SK-N-SH (cell line): ENCODE results near the gene NDUFB3. TPM values are rescaled to one million over a fixed set of nuclear protein-coding genes. Genes with fewer than 3 reads are reported as not detected.

Experiments
- CTCF ChIA-PET: fragments of 300-600, 350-600 bp; formaldehyde crosslinking; extraction: SDS; loops from one replicate; lab custom pipeline; 2021; lab: Yijun Ruan, JAX
- POLR2A ChIA-PET: fragments of 350-600 bp; sonication (Branson Sonifier 250); formaldehyde crosslinking; extraction: SDS; loops from one replicate; lab custom pipeline; 2020; ENCODE audit warnings: antibody characterized with exemption, inconsistent platforms; lab: Yijun Ruan, JAX
- DNase-seq: peaks from one replicate; pipeline ENCODE4 v3.0.0; 2012
- H2AFZ ChIP-seq: fragments of 200-600 bp; sonication (generic); 2 replicates; pipeline ENCODE4 v1.8.1; 2016; ENCODE audit warnings: antibody characterized with exemption, mild to moderate bottlenecking, low read depth
- H3F3A ChIP-seq: fragments of 200-600 bp; sonication (generic); replicated peaks from 2 replicates; pipeline ENCODE3; 2016; ENCODE audit warnings: antibody characterized with exemption, mild to moderate bottlenecking; ENCODE audit not compliant: insufficient read depth
- H3K27ac ChIP-seq, 2 experiments: fragments of 200-500 bp in 1 of 2; fragments of 200-600 bp in 1 of 2; sonication (Bioruptor generic) in 1 of 2; sonication (generic), shearing (Covaris generic) in 1 of 2; 2 replicates each; pipeline versions ENCODE4 v1.5.1 to v1.6.1; 2014 to 2016; ENCODE audit warnings: low read depth in 2 of 2, inconsistent platforms in 1 of 2, low read length in 1 of 2, mild to moderate bottlenecking in 1 of 2, mixed read lengths in 1 of 2
- H3K27me3 ChIP-seq: fragments of 200-600 bp; sonication (generic), shearing (Covaris generic); 2 replicates; pipeline ENCODE4 v1.6.1; 2016; ENCODE audit warnings: mixed run types; ENCODE audit not compliant: insufficient read depth
- H3K36me3 ChIP-seq, 2 experiments: fragments of 200-500 bp in 1 of 2; fragments of 200-600 bp in 1 of 2; sonication (Bioruptor generic) in 1 of 2; sonication (generic) in 1 of 2; replicated peaks in 1 of 2; 2 replicates each; pipeline versions ENCODE3 to v1.5.1; 2014 to 2016; ENCODE audit warnings: low read length in 1 of 2, mild to moderate bottlenecking in 1 of 2; ENCODE audit not compliant: insufficient read depth in 2 of 2, control insufficient read depth in 1 of 2
- H3K4me1 ChIP-seq, 2 experiments: fragments of 200-500 bp in 1 of 2; fragments of 200-600 bp in 1 of 2; sonication (Bioruptor generic) in 1 of 2; sonication (generic), shearing (Covaris generic) in 1 of 2; 2 replicates each; pipeline versions ENCODE4 v1.5.1 to v1.6.1; 2014 to 2016; ENCODE audit warnings: low read depth in 1 of 2, low read length in 1 of 2, mixed run types in 1 of 2; ENCODE audit not compliant: insufficient read depth in 2 of 2, control insufficient read depth in 1 of 2
- H3K4me2 ChIP-seq: fragments of 200-600 bp; sonication (generic), shearing (Covaris generic); 2 replicates; pipeline ENCODE4 v1.6.1; 2017; ENCODE audit warnings: mixed run types
- H3K4me3 ChIP-seq, 2 experiments: fragments of 200-500 bp in 1 of 2; fragments of 200-600 bp in 1 of 2; sonication (Bioruptor generic) in 1 of 2; sonication (generic), shearing (Covaris generic) in 1 of 2; 2 replicates each; pipeline versions ENCODE4 v1.5.1 to v1.8.1; 2014 to 2016; ENCODE audit warnings: low read depth in 2 of 2, inconsistent platforms in 1 of 2, low read length in 1 of 2, mild to moderate bottlenecking in 1 of 2, mixed read lengths in 1 of 2, moderate library complexity in 1 of 2
- H3K79me2 ChIP-seq: fragments of 200-600 bp; sonication (generic); 2 replicates; pipeline ENCODE4 v1.8.1; 2017; ENCODE audit warnings: mild to moderate bottlenecking; ENCODE audit not compliant: insufficient read depth
- H3K9ac ChIP-seq: fragments of 200-600 bp; sonication (generic); 2 replicates; pipeline ENCODE4 v1.6.1; 2017; ENCODE audit warnings: mixed run types
- H3K9me2 ChIP-seq: fragments of 200-600 bp; sonication (generic); 2 replicates; pipeline ENCODE4 v1.6.1; 2017; ENCODE audit warnings: mixed run types
- H3K9me3 ChIP-seq: fragments of 200-600 bp; sonication (generic); 2 replicates; pipeline ENCODE4 v1.6.1; 2017; ENCODE audit warnings: mixed run types, mild to moderate bottlenecking, moderate library complexity
- H4K20me1 ChIP-seq: fragments of 200-600 bp; sonication (generic); 2 replicates; pipeline ENCODE4 v1.6.1; 2017; ENCODE audit warnings: mild to moderate bottlenecking, mixed run types; ENCODE audit not compliant: insufficient read depth
- CHD2 ChIP-seq: fragments of 150-350 bp; IDR thresholded peaks from 2 replicates; pipeline ENCODE4 v1.6.1; 2018; ENCODE audit warnings: low read length; ENCODE audit not compliant: partially characterized antibody
- CTCF ChIP-seq: fragments of 200-600 bp; sonication (generic); IDR thresholded peaks from 2 replicates; pipeline ENCODE4 v1.6.1; 2017; ENCODE audit warnings: antibody characterized with exemption, mild to moderate bottlenecking, moderate library complexity
- FOSL2 ChIP-seq: IDR thresholded peaks from 2 replicates; pipeline ENCODE4 v1.4.0; 2012; ENCODE audit warnings: low read depth, mild to moderate bottlenecking, moderate library complexity, borderline replicate concordance
- FOXM1 ChIP-seq: IDR thresholded peaks from 2 replicates; pipeline ENCODE4 v1.4.0; 2012; ENCODE audit warnings: low read depth, mild to moderate bottlenecking
- GATA2 ChIP-seq: sonication (generic); formaldehyde crosslinking; IDR thresholded peaks from 2 replicates; pipeline ENCODE4 v1.5.0; 2020; ENCODE audit warnings: mild to moderate bottlenecking, missing genetic modification reagents
- JUND ChIP-seq: IDR thresholded peaks from 2 replicates; pipeline ENCODE4 v1.4.0; 2012
- MAX ChIP-seq: IDR thresholded peaks from 2 replicates; pipeline ENCODE4 v1.4.0; 2012; ENCODE audit warnings: low read depth
- MEF2A ChIP-seq: IDR thresholded peaks from 2 replicates; pipeline ENCODE4 v1.4.0; 2012; ENCODE audit warnings: low read depth, borderline replicate concordance
- NFIC ChIP-seq: IDR thresholded peaks from 2 replicates; pipeline ENCODE4 v1.4.0; 2012; ENCODE audit warnings: borderline replicate concordance
- NRF1 ChIP-seq: IDR thresholded peaks from 2 replicates; pipeline ENCODE4 v1.6.1; 2012; ENCODE audit warnings: low read depth, mild to moderate bottlenecking, low read length
- PBX3 ChIP-seq: IDR thresholded peaks from 2 replicates; pipeline ENCODE4; 2012
- RAD21 ChIP-seq: IDR thresholded peaks from 2 replicates; pipeline ENCODE4 v1.6.1; 2012; ENCODE audit warnings: mild to moderate bottlenecking, low read length
- RCOR1 ChIP-seq: fragments of 150-350 bp; IDR thresholded peaks from 2 replicates; pipeline ENCODE4 v1.6.1; 2017; ENCODE audit warnings: antibody characterized with exemption, low read length
- RFX5 ChIP-seq: IDR thresholded peaks from 2 replicates; pipeline ENCODE4 v1.6.1; 2012; ENCODE audit warnings: mild to moderate bottlenecking, improper control_type of control experiment, low read length
- RXRA ChIP-seq: IDR thresholded peaks from 2 replicates; pipeline ENCODE4 v1.4.0; 2012; ENCODE audit warnings: low read depth, mild to moderate bottlenecking, borderline replicate concordance
- SIN3A ChIP-seq: IDR thresholded peaks from 2 replicates; pipeline ENCODE4 v1.6.1; 2012; ENCODE audit warnings: low read depth, mild to moderate bottlenecking, low read length, moderate library complexity, borderline replicate concordance
- SMC3 ChIP-seq: IDR thresholded peaks from 2 replicates; pipeline ENCODE4 v1.6.1; 2012; ENCODE audit warnings: low read depth, low read length, improper control_type of control experiment
- TCF12 ChIP-seq: IDR thresholded peaks from 2 replicates; pipeline ENCODE4 v1.4.0; 2012
- USF1 ChIP-seq: IDR thresholded peaks from 2 replicates; pipeline ENCODE4 v1.4.0; 2012; ENCODE audit warnings: low read depth, borderline replicate concordance
- USF2 ChIP-seq: fragments of 150-350 bp; IDR thresholded peaks from 2 replicates; pipeline ENCODE4 v1.6.1; 2017; ENCODE audit warnings: antibody characterized with exemption, low read length, low read depth, borderline replicate concordance
- YY1 ChIP-seq: IDR thresholded peaks from 2 replicates; pipeline ENCODE4 v1.4.0; 2012; ENCODE audit warnings: low read depth, mild to moderate bottlenecking
- WGBS: methylation state at CpG from one replicate; pipeline ENCODE4 v1.1.6; 2017; ENCODE audit warnings: low lambda C conversion rate; 5-methylcytosine and 5-hydroxymethylcytosine counted together
- polyA plus RNA-seq, 3 experiments: library from polyadenylated mRNA; depleted of rRNA; stranded (reverse); fragments of >200 nt; gene quantifications; 2 replicates each; pipeline ENCODE4 v1.2.3, GENCODE V29; 2012

Gene NDUFB3
- polyA plus RNA-seq, 1 of the 3 experiments (the other 2 are of a cell fraction): 55.9 TPM

- CTCF ChIA-PET: no interaction called here
- 0 out of 2 replicates have a peak, but pooled peaks cover 4% of the 10 kb centered on the region for H4K20me1 ChIP-seq
- H3K9me2 ChIP-seq: no peaks in the 10 kb centered on the region
- no peak overlapping the region for H3K27ac ChIP-seq
- H3K4me3 ChIP-seq: no peak overlapping the region
- 0 out of 2 replicates have a peak, but pooled peaks cover 8% of the 10 kb centered on the region for H3K9me3 ChIP-seq
- no peak overlapping the region for H2AFZ ChIP-seq
- H3K4me2 ChIP-seq: no peak overlapping the region
- H3K9ac ChIP-seq: no peak overlapping the region
- no peaks in the 10 kb centered on the region for H3K27me3 ChIP-seq
- WGBS: 92% methylated on average over 2 of the region's 2 CpGs
- TF ChIP-seq TCF12 (no peak), PBX3 (no peak), CHD2 (no peak), RAD21 (no peak), USF1 (no peak), NRF1 (no peak), CTCF (no peak), GATA2 (CRISPR knock-in tag) (no peak), JUND (no peak), MEF2A (no peak), USF2 (no peak), SMC3 (no peak), RXRA (no peak)
- POLR2A ChIA-PET: no interaction called here
- peaks cover 2 to 35% of the 10 kb centered on the region in 2 experiments for H3K36me3 ChIP-seq
- no peaks in the 10 kb centered on the region for H3F3A ChIP-seq
- no peak for DNase-seq
- no peaks in the 10 kb centered on the region; a peak in 1 of 4 replicates for H3K4me1 ChIP-seq
- peaks cover 72% of the 10 kb centered on the region for H3K79me2 ChIP-seq
Measured at GRCh38 chr2:201046881-201047280, 24.9 kb upstream of the NDUFB3 start.

- 93% methylated on average over 11 of the region's 11 CpGs for WGBS
- no peak overlapping the region for H3K4me2 ChIP-seq
- CTCF ChIA-PET: no interaction called here
- no peak overlapping the region for H3K4me3 ChIP-seq
- POLR2A ChIA-PET: no interaction called here
- no peaks in the 10 kb centered on the region for H3K9me2 ChIP-seq
- H2AFZ ChIP-seq: no peak overlapping the region
- peaks cover 91% of the 10 kb centered on the region for H3K79me2 ChIP-seq
- H3K9ac ChIP-seq: no peak overlapping the region
- H3K9me3 ChIP-seq: 0 out of 2 replicates have a peak, but pooled peaks cover 8% of the 10 kb centered on the region
- H3K36me3 ChIP-seq: peaks cover 2 to 30% of the 10 kb centered on the region in 2 experiments
- DNase-seq: no peak
- no peaks in the 10 kb centered on the region for H3K27me3 ChIP-seq
- no peaks in the 10 kb centered on the region for H3F3A ChIP-seq
- TF ChIP-seq YY1 (no peak), NRF1 (no peak), FOXM1 (no peak), NFIC (no peak), FOSL2 (no peak), MEF2A (no peak), SIN3A (no peak), TCF12 (no peak), MAX (no peak), RCOR1 (no peak), GATA2 (CRISPR knock-in tag) (no peak), RFX5 (no peak), PBX3 (no peak), USF2 (no peak), RXRA (no peak), JUND (no peak)
- no peak overlapping the region for H3K27ac ChIP-seq
- H3K4me1 ChIP-seq: no peaks in the 10 kb centered on the region; a peak in 1 of 4 replicates
- H4K20me1 ChIP-seq: 0 out of 2 replicates have a peak, but pooled peaks cover 4% of the 10 kb centered on the region
Measured at GRCh38 chr2:201049455-201049854, 22.3 kb upstream of the NDUFB3 start.
